Gastrocnemius medialis (tissue), 4 donors: ENCODE measurements around the gene SS18L1.

Experiments
- POLR2A ChIP-seq, 2 donors: fragments of 450-650 bp; IDR thresholded peaks; one replicate each; pipeline ENCODE4 v1.6.1; 2017; ENCODE audit warnings: antibody characterized with exemption in 2 of 2, mild to moderate bottlenecking in 2 of 2, moderate library complexity in 2 of 2
- TF ChIP-seq, protein P1 (sequence below), 5 experiments: fragments of 450-650 bp in 3 of 5; fragments of 200-600 bp in 2 of 5; sonication (generic) in 2 of 5; IDR thresholded peaks in 4 of 5; conservative IDR thresholded peaks in 1 of 5; 1 replicate in 4 of 5; 2 replicates in 1 of 5; pipeline ENCODE4 v1.5.1; 2016 to 2019; ENCODE audit warnings: antibody characterized with exemption in 5 of 5, mild to moderate bottlenecking in 3 of 5, moderate library complexity in 3 of 5

DNA sequence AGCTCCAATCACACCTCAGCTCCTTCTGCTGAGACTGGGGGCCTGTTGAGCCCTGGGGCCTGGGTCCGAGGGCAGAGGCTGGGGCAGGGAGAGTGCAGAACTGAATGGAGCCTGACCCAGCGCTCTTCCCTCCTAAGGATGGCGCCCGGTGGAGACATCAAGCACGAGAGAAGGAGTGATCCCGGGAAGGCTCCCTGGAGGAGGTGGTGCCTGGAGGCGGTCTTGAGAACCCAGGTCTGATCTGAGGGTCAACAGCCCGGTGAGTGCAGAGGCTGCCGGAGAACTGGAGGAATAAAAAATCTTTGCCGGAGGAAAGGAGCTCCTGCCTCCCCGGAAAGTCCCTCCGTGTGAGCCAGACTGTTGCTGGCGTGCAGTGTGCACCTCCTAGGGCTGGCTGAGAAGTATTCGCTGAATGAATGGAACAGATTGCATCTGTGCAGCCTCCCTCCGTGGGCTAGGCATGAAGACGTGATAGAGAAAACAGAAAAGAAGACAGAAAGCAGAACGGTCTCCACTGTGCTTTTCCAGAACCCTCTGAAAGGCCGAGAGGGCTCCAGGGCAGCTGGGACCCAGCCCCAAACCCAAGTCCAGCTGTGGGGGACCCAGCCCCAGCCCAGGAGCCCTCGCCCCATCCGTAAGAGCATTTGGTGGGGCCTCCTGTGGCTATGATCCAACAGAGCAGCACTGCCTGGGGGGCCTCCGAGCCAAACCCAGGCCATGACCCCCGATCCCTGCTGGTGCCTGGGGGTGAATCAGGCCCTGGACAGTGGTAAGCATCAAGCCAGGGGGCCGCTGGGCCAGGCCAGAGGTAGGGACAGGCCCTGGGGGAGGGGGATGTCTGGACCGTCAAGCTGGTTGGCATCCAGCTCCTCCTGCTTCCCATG, 83.4 kb downstream of the SS18L1 start:
- TF ChIP-seq, protein P1, sequence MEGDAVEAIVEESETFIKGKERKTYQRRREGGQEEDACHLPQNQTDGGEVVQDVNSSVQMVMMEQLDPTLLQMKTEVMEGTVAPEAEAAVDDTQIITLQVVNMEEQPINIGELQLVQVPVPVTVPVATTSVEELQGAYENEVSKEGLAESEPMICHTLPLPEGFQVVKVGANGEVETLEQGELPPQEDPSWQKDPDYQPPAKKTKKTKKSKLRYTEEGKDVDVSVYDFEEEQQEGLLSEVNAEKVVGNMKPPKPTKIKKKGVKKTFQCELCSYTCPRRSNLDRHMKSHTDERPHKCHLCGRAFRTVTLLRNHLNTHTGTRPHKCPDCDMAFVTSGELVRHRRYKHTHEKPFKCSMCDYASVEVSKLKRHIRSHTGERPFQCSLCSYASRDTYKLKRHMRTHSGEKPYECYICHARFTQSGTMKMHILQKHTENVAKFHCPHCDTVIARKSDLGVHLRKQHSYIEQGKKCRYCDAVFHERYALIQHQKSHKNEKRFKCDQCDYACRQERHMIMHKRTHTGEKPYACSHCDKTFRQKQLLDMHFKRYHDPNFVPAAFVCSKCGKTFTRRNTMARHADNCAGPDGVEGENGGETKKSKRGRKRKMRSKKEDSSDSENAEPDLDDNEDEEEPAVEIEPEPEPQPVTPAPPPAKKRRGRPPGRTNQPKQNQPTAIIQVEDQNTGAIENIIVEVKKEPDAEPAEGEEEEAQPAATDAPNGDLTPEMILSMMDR (IDR thresholded peaks at IDR 0.05 in 4 of 5, conservative IDR thresholded peaks at IDR 0.05 in 1 of 5) = no peak
- TF ChIP-seq POLR2A (IDR thresholded peaks at IDR 0.05) = no peak
